NCI-H187 (cell line): ENCODE results near the gene NISCH.
A peak's percentile ranks its signal among the peaks of the same experiment; 100 is the strongest.

ENCODE experiments used
- DNase-seq, 2 experiments: peaks; one replicate each; lab custom pipeline; 2025; lab: John Stamatoyannopoulos, UW

NISCH gene

DNA sequence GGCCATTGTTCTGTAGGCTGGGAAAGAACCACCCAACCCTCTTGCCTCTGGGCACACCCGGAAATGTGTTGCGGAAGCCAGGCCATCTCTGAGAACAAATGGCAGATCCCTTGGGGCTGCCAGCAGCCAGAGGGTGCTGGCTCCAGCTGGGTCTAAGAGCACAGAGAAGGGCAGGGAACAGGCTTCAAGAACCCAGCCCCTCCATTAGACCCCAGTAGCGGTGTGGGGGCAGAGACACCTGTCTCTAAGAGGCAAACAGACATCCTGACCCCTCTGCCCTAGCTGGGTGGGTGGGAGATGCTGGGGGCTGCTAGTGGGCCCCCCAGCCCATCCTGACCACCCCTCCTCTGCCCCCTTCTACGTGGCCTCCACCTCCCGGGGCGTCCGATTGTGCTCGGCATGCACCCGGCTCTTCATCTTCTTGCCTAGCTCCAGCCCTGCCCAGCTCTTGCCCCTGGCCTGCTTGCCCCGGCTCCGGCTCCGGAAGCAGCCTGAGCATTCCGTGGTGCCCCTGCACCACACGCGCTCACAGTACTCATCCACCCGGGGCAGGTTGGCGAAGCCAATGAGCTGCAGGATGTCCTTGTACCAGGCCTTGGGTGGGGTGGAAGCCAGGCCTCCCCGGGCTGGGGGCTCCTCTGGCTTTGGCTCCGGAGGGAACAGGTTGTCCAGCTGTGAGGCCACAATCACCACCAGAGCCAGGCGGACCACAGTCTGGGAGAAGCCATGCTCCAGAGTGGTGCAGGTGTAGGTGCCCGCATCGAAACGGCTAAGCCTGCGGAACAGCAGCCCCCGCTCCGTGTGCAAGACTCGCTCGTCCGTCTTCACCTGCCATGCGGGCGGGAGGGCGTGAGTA lies 19.9 kb upstream of the NISCH start:
- DNase-seq: no peak

DNA sequence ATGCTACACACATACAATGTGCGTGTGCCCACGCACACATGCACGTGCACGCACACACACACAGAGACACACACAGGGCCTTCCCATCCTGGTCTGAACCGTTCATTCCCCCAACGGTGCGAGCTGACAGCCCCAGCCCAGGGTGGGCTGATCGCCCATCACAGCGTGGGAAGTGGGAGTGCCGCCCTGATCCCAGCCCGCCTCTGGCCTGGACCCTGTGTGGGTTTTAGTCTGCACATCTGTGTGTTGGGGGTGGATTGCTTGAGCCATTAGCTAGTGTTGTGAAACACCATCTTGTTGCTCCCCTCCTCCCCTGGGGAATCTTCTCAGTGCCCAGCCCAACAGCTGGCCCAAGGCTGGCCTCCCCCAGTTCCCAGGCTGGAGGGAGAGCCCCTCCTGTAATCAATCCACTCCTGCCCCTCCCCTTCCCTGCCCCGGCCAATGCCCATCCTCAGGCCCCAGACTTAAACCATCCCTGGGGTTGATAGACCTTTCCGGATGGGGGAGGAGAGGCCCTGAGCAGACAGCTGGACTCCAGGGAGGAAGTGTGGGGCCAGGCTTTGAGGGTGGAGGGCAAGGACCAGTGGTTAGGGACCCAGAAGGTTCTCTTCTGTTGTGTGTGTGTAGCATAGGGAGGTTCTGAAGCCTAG lies 18.8 kb upstream of the NISCH start:
- DNase-seq: no peak

DNA sequence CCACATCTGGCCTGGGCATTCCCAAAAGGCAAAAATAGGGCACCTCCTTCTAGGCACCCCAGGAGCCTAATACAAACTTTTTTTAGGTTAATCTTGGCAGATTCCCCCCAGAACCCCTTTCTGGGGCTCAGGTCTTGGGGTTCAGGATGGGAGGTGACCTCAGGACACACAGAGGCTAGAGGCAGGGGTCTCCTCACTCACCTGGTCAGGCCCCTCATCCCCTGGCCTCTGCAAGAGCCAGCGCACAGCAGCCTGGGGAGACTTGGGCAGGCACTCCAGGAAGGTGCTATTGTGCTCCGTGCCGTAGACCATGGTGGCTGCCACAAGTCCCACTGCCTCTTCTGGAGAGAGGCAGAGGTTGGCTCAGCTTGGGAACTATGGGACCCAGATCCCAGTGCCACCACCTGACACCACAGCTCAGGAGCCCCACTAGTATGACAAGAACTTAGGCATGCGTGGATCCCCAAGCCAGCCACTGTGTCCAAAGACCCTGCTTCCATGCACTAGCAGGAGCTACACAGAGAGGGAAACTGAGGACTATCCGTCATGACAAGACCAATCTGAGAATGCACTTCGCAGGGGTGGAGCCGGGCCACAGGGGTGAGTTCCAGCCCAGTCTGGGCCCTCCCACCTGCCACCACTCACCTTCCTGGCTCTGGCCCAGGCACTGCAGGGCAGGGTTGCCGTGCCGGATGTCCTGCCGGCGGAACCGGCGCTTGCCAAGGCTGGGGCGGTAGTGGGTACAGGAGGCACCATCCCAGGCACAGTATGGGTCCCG lies 17.9 kb upstream of the NISCH start:
- no peak for DNase-seq

DNA sequence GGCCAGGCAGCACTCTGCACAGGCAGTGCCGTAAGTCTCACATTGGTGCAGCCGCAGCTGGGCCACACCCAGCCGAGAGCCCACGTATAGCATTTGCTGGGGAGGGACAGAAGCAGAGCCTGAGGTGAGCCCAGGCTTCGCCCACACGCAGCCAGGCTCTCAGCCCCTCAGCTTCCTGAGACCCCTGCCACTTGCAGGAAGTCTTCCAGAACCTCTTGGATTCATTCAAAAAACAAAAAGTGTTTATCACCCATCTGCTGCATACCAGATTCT lies 17.4 kb upstream of the NISCH start:
- DNase-seq: no peak

DNA sequence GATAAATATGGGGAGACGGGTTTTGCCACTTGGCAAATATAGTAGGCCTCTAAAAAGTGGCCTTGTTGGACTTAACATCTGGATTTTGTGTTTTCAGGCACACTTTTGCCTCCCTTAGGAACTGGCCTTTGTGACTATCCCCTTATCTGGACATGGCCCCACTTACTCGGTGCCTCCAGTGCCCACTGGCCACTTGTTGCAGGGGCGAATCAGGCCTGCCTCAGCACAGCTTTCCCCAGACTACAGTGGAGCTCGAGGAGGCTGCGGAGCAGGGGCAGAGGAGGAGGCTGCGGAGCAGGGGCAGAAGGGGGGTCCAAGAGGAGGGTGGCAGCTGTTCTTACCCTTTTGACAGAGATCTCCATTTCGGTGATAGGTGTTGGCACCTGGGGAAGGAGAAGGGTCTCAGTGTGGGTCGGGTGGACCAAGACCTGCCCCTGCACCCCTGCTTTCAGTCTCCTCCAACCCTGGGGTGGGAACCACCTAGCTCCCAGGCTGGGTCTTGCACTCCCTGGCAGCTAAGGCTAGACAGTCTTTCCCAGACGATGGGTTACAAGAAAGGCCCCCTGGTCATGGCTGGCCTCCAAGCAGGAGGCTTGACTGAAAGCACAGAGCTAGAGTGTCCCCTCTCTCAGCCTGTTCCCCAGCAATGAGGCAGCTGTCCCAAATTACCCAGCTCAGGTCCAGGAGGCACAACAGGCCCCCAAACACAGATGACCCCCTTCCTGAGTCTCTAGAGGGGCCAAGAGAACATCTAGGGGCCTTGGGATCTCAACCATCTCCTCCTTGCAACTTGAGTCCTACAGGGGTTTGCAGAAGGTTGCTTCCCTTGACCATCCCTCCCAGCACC lies 16.6 kb upstream of the NISCH start:
- no peak for DNase-seq

DNA sequence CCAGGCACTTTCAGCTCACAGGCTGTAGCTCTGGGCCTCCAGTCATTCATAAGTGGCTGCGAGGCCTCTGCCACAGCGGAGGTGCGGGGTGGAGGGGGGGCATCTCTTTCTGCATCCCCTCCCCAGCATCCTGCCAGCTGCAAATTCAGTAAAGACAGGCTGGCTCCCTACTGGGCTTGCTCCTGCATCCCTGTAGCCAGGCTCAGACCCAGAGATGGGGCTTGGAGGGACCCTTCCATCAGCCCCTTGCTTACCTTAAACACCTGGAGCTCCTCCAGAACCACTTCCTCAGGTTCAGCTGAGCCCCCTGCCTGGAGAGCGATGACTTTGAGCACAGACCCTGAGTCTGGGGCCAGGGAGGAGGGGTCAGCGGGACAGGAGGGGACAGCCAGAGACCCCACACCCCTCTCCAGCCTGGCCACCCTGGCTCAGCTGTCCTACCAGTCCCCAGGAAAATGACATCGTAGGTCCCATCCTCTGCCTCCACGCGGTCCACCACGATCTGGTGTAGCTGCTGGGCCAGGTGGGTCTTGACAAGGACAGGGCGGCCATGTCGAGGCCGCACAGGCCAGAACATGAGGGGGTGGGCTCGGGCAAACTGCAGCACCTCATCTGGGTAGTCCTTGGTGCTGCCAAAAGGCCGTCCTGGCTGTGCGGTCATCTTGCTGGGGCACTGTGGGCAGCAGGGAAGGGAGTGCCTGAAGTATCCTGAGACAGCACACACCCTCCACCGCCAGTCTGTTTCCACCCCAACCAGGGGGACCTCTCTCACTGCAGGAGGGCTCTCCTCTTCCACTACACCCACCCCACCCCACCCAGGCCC lies 15.8 kb upstream of the NISCH start:
- DNase-seq: no peak

DNA sequence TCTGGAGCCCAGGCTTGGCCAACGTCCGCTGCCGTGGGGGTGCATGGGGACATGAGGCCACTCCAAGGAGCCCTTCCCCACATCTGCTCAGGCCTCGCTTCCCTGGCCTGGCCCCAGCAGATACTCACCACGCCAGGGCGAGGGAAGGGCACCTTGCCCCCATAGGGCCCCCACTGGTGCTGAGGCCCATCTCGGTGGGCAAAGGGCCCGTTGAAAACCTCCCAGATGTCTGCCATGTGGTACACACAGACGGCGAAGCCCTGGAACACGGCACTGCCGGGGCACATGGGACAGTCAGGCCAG lies 15.2 kb upstream of the NISCH start:
- DNase-seq: no peak

DNA sequence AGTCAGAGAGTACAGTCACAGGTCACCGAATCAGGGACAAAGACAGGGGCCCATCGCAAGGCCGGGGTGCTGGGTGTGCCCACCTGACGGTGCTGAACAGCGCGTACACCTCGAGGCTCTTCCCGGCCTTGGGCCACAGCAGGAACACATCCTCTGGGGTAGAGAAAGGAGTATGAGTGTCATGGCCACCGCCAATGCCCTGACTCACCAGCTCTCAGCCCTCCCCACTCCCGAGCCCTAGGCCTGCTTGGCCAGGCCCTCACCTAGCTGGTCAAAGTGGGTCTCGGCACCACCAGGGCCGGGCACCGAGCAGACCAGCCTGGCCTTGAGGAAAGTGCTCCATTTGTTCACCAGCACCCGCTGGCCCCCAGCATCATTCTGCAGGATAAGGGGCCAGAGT lies 14.7 kb upstream of the NISCH start:
- no peak for DNase-seq

DNA sequence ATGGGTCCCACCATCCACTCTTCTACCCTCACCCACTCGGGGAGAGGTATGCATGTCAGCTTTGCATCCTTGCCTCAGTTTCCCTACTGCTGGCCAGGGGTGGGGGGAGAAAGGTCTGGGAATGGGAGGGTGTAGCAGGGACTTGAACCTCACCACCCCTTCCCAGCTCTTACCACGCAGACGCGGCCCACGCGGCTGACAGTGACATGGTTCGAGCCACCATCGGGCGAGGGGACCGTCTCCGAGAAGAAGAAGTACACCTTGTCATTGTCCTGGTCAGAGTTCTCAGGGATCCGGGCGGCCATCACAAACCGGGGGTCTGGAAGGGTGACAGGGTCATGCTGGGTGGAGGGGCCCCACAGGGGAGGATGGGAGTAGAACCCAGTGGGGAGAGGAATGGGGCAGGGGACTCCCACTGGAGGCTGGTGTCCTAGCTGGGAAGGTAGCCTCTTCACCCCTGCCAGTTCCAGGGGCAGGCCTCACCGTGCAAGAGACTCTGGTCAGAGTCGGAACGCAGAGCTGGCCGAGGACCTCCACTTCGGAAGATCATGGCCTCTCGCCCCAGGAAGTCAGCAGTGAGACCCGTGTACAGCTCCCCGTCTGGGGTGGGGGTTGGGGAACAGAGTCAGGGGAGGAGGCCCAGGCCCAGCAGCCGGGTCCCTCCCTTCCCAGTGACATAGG lies 14.2 kb upstream of the NISCH start:
- no peak for DNase-seq

DNA sequence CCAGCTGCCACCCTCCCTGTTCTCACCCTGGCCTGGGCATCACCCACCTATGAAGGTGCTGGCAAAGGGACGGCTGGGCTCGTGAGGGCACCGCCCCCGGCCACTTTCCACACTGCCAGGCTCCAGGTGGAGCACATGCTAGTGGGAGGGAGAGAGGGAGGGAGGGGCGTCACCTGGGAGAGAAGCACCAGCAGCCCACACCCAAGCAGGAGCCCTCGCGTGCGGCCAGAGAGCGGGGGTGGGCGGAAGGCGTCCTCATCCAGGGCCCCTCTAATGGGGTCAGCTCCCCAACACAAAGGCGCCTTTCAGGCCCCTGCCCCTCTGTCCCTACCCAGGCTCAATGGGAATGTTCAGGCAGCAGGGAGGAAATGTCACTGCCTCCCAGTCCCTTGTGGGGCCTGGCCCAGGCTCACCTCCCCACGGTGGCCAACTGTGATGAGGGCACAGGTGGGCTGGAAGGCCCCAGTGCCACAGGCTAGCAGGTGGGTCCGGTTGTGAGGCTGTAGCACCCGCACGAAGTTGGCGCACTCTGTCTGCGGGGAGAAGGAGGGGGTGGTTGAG lies 13.6 kb upstream of the NISCH start:
- no peak for DNase-seq

DNA sequence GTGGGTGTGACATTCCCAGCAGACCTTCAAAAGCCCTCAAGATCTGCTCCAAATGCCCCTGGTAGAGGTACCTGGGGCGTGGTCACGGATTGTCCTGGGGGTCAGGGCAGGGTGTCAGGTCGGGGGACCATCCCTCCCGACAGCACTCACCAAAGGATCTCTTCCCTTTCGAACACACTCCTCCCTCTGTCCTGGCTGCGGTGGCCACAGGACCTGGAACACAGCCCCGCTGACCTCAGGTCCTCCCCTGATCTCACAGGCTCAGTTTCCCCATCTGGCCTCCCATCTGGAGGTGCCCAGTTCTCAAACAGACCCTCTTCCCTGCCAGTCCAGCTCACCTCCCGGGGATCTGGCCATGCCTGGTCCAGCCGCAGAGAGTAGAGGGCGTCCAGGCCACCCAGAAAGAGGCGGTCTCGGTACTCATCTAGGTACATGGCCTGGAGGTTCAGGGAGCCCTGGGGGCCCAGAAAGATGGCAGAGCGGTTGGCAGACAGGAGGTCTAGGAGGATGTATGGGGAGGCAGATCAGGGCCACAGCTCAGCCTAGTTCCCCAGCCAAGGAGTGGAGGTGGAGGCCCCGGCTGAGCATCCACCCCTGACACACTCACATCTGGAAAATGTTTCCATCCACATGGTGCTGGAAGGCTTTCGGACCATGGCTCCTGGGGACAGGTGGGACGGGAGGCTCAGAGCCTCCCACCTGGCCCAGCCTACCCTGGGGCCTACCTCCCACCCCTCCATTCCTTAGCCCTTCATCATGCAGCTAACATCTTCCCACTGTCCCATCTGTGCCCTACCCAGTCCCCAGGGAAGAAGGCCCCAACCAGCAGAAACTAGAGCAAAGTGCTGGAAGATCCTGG lies 12.8 kb upstream of the NISCH start:
- no peak for DNase-seq

DNA sequence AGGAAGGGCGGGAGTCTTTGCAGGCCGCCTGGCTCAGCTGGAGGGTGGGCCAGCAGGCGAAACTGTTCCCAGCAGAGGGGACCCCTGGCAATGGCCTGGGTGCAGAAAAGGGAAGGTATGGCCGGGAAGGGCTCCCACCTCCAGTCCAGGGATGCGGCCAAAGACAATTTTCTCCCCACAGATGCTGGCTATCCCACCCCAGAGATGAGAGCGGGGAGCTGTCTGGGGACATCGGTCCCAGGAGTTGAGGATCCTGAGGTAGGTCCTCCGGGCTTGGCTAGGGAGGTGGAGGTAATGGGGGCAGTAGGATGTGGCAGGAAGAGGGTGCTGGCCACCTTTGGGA lies 12.2 kb upstream of the NISCH start:
- DNase-seq: no peak

DNA sequence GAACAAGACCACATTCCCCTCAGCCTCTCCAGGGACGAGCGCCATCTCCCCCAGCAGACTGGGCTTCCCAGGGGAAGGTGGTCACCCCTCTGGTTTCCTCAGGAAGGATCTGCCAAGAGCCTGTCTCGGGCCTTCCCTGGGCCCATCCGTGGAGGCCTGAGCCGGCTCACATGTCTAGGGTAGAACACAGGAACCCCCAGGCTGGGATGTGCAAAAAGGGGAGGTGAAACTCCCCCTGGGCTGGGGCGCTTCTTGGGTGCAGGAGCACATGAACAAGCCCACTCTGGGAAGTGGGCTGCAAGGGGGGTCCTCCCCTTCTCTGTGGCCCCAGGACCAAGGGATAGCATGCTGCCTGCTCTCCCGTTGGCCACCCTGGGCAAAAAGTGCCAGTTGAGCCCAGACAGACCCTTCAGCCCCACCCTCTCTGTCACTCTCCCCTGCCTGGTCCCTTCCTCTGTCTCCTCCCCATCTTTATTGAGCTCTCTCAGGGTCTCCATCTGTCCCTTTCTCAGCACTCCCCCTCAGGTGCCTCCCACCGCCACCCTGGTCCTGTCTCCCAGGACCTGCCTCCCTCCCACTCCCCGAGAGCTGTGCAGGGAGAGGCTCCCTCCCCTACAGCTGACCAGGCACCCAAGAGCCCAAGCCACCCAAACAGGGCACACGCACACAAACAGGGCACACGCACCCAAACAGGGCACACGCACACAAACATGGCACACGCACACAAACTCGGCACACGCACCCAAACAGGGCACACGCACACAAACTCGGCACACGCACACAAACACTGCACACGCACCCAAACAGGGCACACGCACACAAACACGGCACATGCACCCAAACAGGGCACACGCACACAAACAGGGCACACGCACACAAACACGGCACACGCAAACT lies 11.4 kb upstream of the NISCH start:
- DNase-seq: no peak

DNA sequence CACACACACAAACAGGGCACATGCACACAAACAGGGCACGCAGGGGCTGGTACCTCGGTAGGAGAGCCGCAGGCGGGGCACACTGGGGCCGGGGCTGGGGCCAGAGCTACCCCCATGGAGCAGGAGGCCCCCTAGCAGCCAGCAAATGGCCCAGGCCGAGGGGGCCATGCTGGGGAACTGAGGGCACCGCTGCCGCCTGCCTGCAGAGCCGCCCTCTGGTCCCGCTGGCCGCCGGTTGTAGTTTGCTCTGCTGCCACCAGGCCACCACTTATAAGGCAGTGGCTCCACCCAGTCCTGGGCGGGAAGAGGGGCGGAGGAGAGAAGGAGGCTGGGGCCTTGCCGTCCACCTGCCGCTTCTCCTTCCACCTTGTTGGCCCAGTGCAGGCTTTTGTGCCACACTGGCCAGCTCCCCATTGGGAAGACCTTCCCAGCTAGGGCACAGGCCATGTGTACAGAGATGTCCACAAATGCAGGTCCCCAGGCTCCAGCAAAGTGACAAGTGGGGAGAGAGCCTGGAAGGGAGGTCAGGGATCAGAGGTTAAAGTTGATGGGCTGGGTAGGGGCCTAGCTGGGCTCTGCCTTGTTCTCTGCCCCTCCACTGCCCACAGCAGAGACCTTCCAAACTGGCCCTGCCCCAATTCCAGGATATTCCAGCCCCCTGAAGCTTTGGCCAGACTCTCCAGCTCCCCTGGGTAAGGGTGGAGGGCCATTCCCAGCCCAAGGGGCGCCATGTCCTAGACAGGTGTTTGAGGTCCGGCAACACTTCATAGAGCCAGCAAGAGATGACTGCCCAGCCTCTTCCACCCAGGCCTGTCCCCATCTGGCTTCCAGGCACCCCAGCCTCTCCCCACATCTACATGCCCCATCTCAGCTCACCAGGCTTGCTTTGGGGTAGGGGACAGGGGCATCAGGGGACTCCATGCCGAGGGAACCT lies 10.3 kb upstream of the NISCH start, which contains the start of gene SEMA3G:
Gene SEMA3G (minus strand): TSS at position 244 of the 934 bp plus-strand sequence. CDS start 76 bp downstream, at position 168.
- DNase-seq: peak in 1 of 2 experiments; percentile 37

DNA sequence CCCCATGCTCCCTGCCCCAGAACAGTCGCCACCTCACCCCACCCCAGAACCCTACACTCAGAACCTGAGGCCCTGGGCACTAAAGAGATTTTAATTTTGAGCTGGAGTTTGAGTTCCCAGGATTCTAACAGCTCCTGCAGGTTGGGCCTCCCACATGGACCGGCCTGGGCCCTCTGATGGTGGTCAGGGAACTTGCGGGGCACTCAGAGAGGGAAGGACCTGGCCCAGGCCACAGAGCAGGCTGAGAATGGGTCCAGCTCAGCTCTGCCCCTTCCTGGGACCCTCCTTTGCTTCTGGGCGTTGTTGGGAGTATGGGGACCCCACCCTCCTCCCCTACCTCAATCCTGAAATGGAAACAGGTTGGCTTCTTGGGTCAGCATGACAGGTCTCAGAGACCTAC lies 9.4 kb upstream of the NISCH start:
- DNase-seq: no peak

DNA sequence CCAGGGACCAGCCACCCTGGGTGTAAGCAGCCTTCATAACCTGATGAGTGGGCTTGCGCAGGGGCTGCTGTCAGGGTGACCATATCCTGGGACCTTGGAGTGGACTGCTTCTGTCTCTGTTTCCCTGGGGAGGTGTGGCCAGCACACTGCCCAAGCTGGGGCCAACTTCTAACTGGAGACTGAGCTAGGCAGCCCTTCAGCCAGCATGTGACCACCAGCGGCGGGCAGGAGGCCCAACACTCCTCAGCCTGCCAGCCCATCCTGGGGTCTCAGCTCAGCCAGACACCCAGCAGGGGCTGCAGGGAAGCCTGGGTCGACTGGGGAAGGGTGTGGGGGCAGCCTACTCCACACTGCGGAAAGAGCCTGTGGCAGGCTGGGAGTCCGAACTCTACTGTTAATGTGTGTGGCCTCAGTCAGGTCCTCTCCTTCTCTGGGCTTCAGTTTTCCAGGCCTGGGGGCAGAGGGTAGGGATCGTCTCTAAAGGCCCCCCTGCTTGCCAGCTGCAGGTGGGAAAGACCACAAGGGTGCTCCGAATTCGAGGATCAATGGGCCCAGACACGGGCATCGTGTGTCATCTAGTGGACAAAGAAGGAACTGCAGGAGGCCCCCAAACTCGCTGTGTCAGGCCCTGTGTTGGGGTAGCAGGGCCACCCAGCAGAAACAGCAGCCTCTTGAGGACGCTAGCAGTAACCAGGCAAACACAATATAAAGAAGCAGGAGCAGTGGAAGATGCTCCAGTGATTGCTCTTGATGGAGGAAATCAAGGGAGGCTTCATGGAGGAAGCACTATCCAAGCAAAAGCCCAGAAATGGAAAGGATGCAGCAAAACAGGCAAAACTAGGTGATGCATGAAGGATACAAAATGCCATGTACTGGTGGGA lies 8.5 kb upstream of the NISCH start:
- DNase-seq: peak in 1 of 2 experiments; percentile 5
